ENCODE measurements around the gene ASIC4.

Gene ASIC4

GRCh38 chr2:219498280-219499057 lies 15.8 kb upstream of the ASIC4 start, which contains the start of gene GMPPA:
GMPPA (plus strand) TSS chr2:219498891; CDS start chr2:219499976, 1,085 bp downstream.
- DNase-seq, result peak; percentile 96

GRCh38 chr2:219499058-219499307 lies 15.3 kb upstream of the ASIC4 start:
- no peak for DNase-seq

- no peak for DNase-seq
Measured at GRCh38 chr2:219499555-219499954, 14.7 kb upstream of the ASIC4 start.

GRCh38 chr2:219500135-219500534 lies 14.1 kb upstream of the ASIC4 start:
- no peak for DNase-seq

GRCh38 chr2:219501849-219502248 lies 12.4 kb upstream of the ASIC4 start:
- DNase-seq, result no peak

- DNase-seq, result no peak
Measured at GRCh38 chr2:219502618-219503017, 11.7 kb upstream of the ASIC4 start.

- DNase-seq, result no peak
Measured at GRCh38 chr2:219505585-219505984, 8.7 kb upstream of the ASIC4 start.

- DNase-seq, result no peak
Measured at GRCh38 chr2:219506153-219506801, 8.0 kb upstream of the ASIC4 start.

GRCh38 chr2:219506802-219507526 lies 7.3 kb upstream of the ASIC4 start:
- no peak for DNase-seq

- DNase-seq, result no peak
Measured at GRCh38 chr2:219507581-219508443, 6.5 kb upstream of the ASIC4 start.

- no peak for DNase-seq
Measured at GRCh38 chr2:219508444-219508734, 5.9 kb upstream of the ASIC4 start.

GRCh38 chr2:219508971-219509779 lies 5.1 kb upstream of the ASIC4 start:
- no peak for DNase-seq

GRCh38 chr2:219509780-219510511 lies 4.3 kb upstream of the ASIC4 start:
- DNase-seq, result peak; percentile 47

- no peak for DNase-seq
Measured at GRCh38 chr2:219510512-219511135, 3.7 kb upstream of the ASIC4 start.

- DNase-seq, result no peak
Measured at GRCh38 chr2:219511547-219512325, 2.5 kb upstream of the ASIC4 start.

GRCh38 chr2:219512524-219513216 lies 1.6 kb upstream of the ASIC4 start:
- DNase-seq, result no peak

- DNase-seq, result no peak
Measured at GRCh38 chr2:219513787-219514186, 495 bp upstream of the ASIC4 start.

GRCh38 chr2:219514836-219515235 lies 554 bp downstream of the ASIC4 start:
- no peak for DNase-seq

- DNase-seq, result no peak
Measured at GRCh38 chr2:219515874-219516629, 1.8 kb downstream of the ASIC4 start.

All from CD4-positive, alpha-beta T cell treated with Interleukin-10 for 1 hour (primary cell).